ENCODE measurements around the gene HOXA2.

Gene HOXA2

DNA sequence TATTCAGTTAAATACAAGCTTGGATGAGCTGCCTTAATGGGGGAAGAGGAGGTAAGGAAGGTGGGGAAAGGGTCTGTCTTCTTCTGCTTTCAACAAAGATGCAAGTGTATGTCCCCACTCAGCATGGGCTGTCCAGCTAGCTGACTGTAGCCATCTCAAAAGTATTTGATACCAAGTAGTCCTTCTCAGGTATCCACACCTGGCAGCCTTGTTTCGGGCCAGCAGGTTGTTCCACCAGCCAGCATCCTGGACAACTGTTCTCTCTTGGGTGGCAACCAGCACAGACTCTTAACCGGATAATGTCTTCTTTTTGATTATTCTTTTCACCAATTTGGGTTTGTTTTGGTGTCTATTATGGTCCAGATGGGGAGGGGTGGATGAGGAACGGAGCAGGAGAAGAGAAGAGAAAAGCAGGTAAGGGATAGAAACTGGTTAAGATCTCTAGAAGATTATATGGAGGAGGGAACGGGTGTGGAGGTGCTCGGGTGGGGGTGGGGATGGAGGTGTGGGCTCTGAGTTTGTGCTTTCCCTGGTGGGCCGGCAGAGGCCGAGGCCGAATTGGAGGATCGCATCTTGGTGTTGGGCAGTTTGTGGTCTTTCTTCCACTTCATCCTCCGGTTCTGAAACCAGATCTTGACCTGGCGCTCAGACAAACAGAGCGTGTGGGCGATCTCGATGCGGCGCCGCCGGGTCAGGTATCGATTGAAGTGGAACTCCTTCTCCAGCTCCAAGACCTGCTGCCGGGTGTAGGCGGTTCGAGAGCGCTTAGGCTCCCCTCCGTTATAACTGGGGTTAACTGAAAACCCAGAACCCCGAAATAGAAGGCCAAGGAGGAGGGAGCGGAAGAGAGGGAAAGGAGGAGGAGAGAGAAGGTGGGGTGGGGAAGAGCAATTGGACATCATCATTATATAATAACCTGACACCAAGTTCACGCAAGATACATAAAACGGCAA, 26.6 kb upstream of the HOXA2 start (continued):
- TF ChIP-seq ZNF398 (tag by site-specific recombination; IDR thresholded peaks at IDR 0.05) (peak; percentile 21; the same call in 1 of the 2 replicates), ZNF394 (tag by site-specific recombination; IDR thresholded peaks at IDR 0.05; ENCODE audit: borderline replicate concordance) (no peak), ZFHX2 (tag by site-specific recombination; conservative IDR thresholded peaks at IDR 0.05) (peak; percentile 81), ZNF600 (tag by site-specific recombination; IDR thresholded peaks at IDR 0.05) (peak; percentile 70), MYNN (tag by site-specific recombination; IDR thresholded peaks at IDR 0.05; ENCODE audit: borderline replicate concordance) (no peak), ZNF530 (tag by site-specific recombination; IDR thresholded peaks at IDR 0.05; ENCODE audit: low read depth) (0 out of 2 replicates have a peak, but pooled peaks have one; percentile 20), ZNF37A (tag by site-specific recombination; IDR thresholded peaks at IDR 0.05) (no peak), REST (tag by site-specific recombination; IDR thresholded peaks at IDR 0.05) (peak; percentile 19; the same call in 1 of the 2 replicates)

GRCh38 chr7:27128034-27128433, 25.6 kb upstream of the HOXA2 start:
- H3K4me3 ChIP-seq (ENCODE audit: low read depth, low read length) = no peak overlapping the region
- POLR2A ChIA-PET = interaction anchor here (0.7 to 1.4 kb wide), 4 partner anchors 10 to 14 kb away, joined by 3 to 4 read pairs (median 3); no protein-coding TSS in a partner anchor
- H3K36me3 ChIP-seq (ENCODE audit: control insufficient read depth in 2 of 2, insufficient read depth in 1 of 2, low read length in 2 of 2) = peaks cover 5 to 24% of the 10 kb centered on the region in 2 experiments; a peak in 1 of 3 replicates
- CTCF ChIA-PET = interaction anchor here (0.8 to 1.6 kb wide), 4 partner anchors 8 to 446 kb away, joined by 3 to 6 read pairs (median 4); no protein-coding TSS in a partner anchor
- peaks cover 56% of the 10 kb centered on the region for H3K4me1 ChIP-seq (ENCODE audit: control insufficient read depth, insufficient read depth, low read length)
- H3K9me3 ChIP-seq (ENCODE audit: control insufficient read depth, insufficient read depth, low read depth, low read length) = no peaks in the 10 kb centered on the region
- H3K27ac ChIP-seq (ENCODE audit: extremely low read depth, low read depth, low read length) = peak overlapping the region; percentile 100
- TF ChIP-seq, protein P1, sequence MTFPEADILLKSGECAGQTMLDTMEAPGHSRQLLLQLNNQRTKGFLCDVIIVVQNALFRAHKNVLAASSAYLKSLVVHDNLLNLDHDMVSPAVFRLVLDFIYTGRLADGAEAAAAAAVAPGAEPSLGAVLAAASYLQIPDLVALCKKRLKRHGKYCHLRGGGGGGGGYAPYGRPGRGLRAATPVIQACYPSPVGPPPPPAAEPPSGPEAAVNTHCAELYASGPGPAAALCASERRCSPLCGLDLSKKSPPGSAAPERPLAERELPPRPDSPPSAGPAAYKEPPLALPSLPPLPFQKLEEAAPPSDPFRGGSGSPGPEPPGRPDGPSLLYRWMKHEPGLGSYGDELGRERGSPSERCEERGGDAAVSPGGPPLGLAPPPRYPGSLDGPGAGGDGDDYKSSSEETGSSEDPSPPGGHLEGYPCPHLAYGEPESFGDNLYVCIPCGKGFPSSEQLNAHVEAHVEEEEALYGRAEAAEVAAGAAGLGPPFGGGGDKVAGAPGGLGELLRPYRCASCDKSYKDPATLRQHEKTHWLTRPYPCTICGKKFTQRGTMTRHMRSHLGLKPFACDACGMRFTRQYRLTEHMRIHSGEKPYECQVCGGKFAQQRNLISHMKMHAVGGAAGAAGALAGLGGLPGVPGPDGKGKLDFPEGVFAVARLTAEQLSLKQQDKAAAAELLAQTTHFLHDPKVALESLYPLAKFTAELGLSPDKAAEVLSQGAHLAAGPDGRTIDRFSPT (tag by site-specific recombination; IDR thresholded peaks at IDR 0.05) = no peak
- TF ChIP-seq, protein P2, sequence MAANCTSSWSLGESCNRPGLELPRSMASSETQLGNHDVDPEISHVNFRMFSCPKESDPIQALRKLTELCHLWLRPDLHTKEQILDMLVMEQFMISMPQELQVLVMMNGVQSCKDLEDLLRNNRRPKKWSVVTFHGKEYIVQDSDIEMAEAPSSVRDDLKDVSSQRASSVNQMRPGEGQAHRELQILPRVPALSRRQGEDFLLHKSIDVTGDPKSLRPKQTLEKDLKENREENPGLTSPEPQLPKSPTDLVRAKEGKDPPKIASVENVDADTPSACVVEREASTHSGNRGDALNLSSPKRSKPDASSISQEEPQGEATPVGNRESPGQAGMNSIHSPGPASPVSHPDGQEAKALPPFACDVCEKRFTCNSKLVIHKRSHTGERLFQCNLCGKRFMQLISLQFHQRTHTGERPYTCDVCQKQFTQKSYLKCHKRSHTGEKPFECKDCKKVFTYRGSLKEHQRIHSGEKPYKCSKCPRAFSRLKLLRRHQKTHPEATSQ (tag by site-specific recombination; IDR thresholded peaks at IDR 0.05) = no peak
- TF ChIP-seq ZNF600 (tag by site-specific recombination; IDR thresholded peaks at IDR 0.05) (0 out of 2 replicates have a peak, but pooled peaks have one; percentile 43), ZBTB8A (tag by site-specific recombination; IDR thresholded peaks at IDR 0.05) (no peak), ZNF223 (tag by site-specific recombination; IDR thresholded peaks at IDR 0.05) (no peak), TRIM28 (IDR thresholded peaks at IDR 0.05; ENCODE audit: borderline replicate concordance, low read length) (0 out of 2 replicates have a peak, but pooled peaks have one; percentile 61)
- TF ChIP-seq, protein P3, sequence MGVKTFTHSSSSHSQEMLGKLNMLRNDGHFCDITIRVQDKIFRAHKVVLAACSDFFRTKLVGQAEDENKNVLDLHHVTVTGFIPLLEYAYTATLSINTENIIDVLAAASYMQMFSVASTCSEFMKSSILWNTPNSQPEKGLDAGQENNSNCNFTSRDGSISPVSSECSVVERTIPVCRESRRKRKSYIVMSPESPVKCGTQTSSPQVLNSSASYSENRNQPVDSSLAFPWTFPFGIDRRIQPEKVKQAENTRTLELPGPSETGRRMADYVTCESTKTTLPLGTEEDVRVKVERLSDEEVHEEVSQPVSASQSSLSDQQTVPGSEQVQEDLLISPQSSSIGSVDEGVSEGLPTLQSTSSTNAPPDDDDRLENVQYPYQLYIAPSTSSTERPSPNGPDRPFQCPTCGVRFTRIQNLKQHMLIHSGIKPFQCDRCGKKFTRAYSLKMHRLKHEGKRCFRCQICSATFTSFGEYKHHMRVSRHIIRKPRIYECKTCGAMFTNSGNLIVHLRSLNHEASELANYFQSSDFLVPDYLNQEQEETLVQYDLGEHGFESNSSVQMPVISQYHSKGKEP (tag by site-specific recombination; IDR thresholded peaks at IDR 0.05) = peak; percentile 17; the same call in 1 of the 2 replicates
- TF ChIP-seq, protein P4, sequence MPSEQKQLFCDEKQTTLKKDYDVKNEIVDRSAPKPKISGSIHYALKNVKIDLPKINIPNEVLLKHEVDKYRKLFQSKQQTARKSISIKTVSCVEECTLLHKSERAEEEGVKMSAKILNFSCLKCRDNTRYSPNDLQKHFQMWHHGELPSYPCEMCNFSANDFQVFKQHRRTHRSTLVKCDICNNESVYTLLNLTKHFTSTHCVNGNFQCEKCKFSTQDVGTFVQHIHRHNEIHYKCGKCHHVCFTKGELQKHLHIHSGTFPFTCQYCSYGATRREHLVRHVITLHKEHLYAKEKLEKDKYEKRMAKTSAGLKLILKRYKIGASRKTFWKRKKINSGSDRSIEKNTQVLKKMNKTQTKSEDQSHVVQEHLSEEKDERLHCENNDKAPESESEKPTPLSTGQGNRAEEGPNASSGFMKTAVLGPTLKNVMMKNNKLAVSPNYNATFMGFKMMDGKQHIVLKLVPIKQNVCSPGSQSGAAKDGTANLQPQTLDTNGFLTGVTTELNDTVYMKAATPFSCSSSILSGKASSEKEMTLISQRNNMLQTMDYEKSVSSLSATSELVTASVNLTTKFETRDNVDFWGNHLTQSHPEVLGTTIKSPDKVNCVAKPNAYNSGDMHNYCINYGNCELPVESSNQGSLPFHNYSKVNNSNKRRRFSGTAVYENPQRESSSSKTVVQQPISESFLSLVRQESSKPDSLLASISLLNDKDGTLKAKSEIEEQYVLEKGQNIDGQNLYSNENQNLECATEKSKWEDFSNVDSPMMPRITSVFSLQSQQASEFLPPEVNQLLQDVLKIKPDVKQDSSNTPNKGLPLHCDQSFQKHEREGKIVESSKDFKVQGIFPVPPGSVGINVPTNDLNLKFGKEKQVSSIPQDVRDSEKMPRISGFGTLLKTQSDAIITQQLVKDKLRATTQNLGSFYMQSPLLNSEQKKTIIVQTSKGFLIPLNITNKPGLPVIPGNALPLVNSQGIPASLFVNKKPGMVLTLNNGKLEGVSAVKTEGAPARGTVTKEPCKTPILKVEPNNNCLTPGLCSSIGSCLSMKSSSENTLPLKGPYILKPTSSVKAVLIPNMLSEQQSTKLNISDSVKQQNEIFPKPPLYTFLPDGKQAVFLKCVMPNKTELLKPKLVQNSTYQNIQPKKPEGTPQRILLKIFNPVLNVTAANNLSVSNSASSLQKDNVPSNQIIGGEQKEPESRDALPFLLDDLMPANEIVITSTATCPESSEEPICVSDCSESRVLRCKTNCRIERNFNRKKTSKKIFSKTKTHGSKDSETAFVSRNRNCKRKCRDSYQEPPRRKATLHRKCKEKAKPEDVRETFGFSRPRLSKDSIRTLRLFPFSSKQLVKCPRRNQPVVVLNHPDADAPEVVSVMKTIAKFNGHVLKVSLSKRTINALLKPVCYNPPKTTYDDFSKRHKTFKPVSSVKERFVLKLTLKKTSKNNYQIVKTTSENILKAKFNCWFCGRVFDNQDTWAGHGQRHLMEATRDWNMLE (tag by site-specific recombination; conservative IDR thresholded peaks at IDR 0.05; ENCODE audit: low read depth) = no peak

Measured in HEK293 (cell line).